ENCODE measurements around the gene P2RY6. TPM values are rescaled to one million over a fixed set of nuclear protein-coding genes. Genes with fewer than 3 reads are reported as not detected.

The P2RY6 gene
- total RNA-seq, 2 experiments from 2014 or later = not detected

- POLR2A ChIA-PET = interaction anchor here (1.4 kb wide), 1 partner anchor 28 kb away, joined by 4 read pairs; no protein-coding TSS in a partner anchor
- CTCF ChIA-PET = interaction anchor here (1.1 to 3.3 kb wide), 7 partner anchors 26 to 297 kb away, joined by 3 to 38 read pairs (median 4); no protein-coding TSS in a partner anchor
- no peak overlapping the region for H3K27ac Mint-ChIP-seq
Observed at GRCh38 chr11:73307323-73308002, 35.3 kb downstream of the P2RY6 start.

GRCh38 chr11:73308003-73308960, 36.1 kb downstream of the P2RY6 start, which contains the start of gene ARHGEF17:
TSS of gene ARHGEF17 (plus strand) at chr11:73308276. CDS start at chr11:73308639, 363 bp downstream.
- Mint-ChIP-seq H3K27me3 (peaks cover 34% of the 10 kb centered on the region), H3K36me3 (ENCODE audit: low read depth) (no peaks in the 10 kb centered on the region), H3K9me3 (no peaks in the 10 kb centered on the region), H3K4me3 (peak within 1 kb of the TSS; percentile 92), H3K4me1 (ENCODE audit: low read depth) (peaks cover 10% of the 10 kb centered on the region), H3K27ac (no peak within 1 kb of the TSS)
- no peaks in the 10 kb centered on the region for H3K36me3 ChIP-seq (ENCODE audit: insufficient read depth, low read length)
- intact Hi-C loops (cut with DNase I, micrococcal nuclease) = loop anchor here (5.0 to 10.0 kb wide), 3 partner anchors 84 to 354 kb away; no protein-coding TSS in a partner anchor
- CTCF ChIA-PET = interaction anchor here (0.5 to 3.3 kb wide), 4 partner anchors 28 to 1252 kb away, joined by 3 to 38 read pairs (median 3); no protein-coding TSS in a partner anchor
- H3K27ac ChIP-seq (ENCODE audit: low read depth in 1 of 2, low read length in 2 of 2) = no peak within 1 kb of the TSS
- H3K4me3 ChIP-seq (ENCODE audit: low read length) = peak within 1 kb of the TSS; percentile 70
- no peak for TF ChIP-seq CTCF (IDR thresholded peaks at IDR 0.05)
- ATAC-seq (ENCODE audit: poor library complexity) (peak; percentile 37), DNase-seq (peak in 8 of 14 experiments; percentile 7 to 62 (median 34))
- H3K4me1 ChIP-seq (ENCODE audit: insufficient read depth, low read length) = peaks cover 24% of the 10 kb centered on the region
- no peaks in the 10 kb centered on the region for H3K9me3 ChIP-seq (ENCODE audit: control insufficient read depth in 1 of 2, insufficient read depth in 1 of 2, low read length in 2 of 2)
- POLR2A ChIA-PET = interaction anchor here (0.6 to 1.4 kb wide), 3 partner anchors 13 to 351 kb away, joined by 3 to 4 read pairs (median 3); no protein-coding TSS in a partner anchor
- peaks cover 19 to 23% of the 10 kb centered on the region in 2 experiments for H3K27me3 ChIP-seq (ENCODE audit: control insufficient read depth in 1 of 2, insufficient read depth in 2 of 2, low read length in 2 of 2)

More at GRCh38 chr11:73307323-73308002, 35.3 kb downstream of the P2RY6 start:
- peaks cover 23% of the 10 kb centered on the region in 2 experiments for H3K27me3 ChIP-seq (ENCODE audit: control insufficient read depth in 1 of 2, insufficient read depth in 2 of 2, low read length in 2 of 2)
- peaks cover 24% of the 10 kb centered on the region for H3K4me1 ChIP-seq (ENCODE audit: insufficient read depth, low read length)
- H3K4me1 Mint-ChIP-seq (ENCODE audit: low read depth) = peaks cover 10% of the 10 kb centered on the region
- DNase-seq (peak; percentile 82 to 96 (median 86)), ATAC-seq (ENCODE audit: poor library complexity) (peak; percentile 78)
- peaks cover 41% of the 10 kb centered on the region for H3K27me3 Mint-ChIP-seq
- no peak overlapping the region for H3K27ac ChIP-seq (ENCODE audit: low read depth in 1 of 2, low read length in 2 of 2)
- peak overlapping the region; percentile 92 for H3K4me3 Mint-ChIP-seq
- no peaks in the 10 kb centered on the region for H3K36me3 Mint-ChIP-seq (ENCODE audit: low read depth)
- intact Hi-C loops (cut with DNase I, micrococcal nuclease) = loop anchor here (1.0 to 10.0 kb wide), 5 partner anchors 28 to 355 kb away; no protein-coding TSS in a partner anchor
- peak overlapping the region; percentile 70 for H3K4me3 ChIP-seq (ENCODE audit: low read length)
- peak; percentile 65 for TF ChIP-seq CTCF (IDR thresholded peaks at IDR 0.05)
- H3K36me3 ChIP-seq (ENCODE audit: insufficient read depth, low read length) = no peaks in the 10 kb centered on the region
- no peaks in the 10 kb centered on the region for H3K9me3 ChIP-seq (ENCODE audit: control insufficient read depth in 1 of 2, insufficient read depth in 1 of 2, low read length in 2 of 2)
- no peaks in the 10 kb centered on the region for H3K9me3 Mint-ChIP-seq
